ENCODE results near the gene ZCCHC24. TPM values are rescaled to one million over a fixed set of nuclear protein-coding genes. Genes with fewer than 3 reads are reported as not detected.

The ZCCHC24 gene
- total and polyA plus RNA-seq, 8 donors: 3.5 to 13.2 (median 7.3) TPM

DNA sequence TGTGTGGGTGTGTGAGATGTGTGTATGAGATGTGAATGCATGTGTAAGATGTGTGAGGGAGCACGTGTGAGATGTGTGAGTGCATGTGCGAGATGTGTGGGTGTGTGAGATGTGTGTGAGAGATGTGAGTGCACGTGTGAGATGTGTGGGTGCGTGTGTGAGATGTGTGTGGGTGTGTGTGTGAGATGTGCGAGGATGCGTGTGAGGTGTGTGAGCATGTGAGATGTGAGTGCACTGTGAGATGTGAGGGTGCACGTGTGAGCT is 67.1 kb downstream of the ZCCHC24 start:
- no peak overlapping the region for H3K4me3 ChIP-seq
- no peaks in the 10 kb centered on the region for H3K36me3 ChIP-seq
- H3K9me3 ChIP-seq: no peaks in the 10 kb centered on the region
- no peaks in the 10 kb centered on the region for H3K4me1 ChIP-seq
- no peak overlapping the region for H3K27ac ChIP-seq
- FAIRE-seq (no peak), ATAC-seq (no peak), DNase-seq (peak in 1 of 6 donors; percentile 13)
- TF ChIP-seq, protein P1, sequence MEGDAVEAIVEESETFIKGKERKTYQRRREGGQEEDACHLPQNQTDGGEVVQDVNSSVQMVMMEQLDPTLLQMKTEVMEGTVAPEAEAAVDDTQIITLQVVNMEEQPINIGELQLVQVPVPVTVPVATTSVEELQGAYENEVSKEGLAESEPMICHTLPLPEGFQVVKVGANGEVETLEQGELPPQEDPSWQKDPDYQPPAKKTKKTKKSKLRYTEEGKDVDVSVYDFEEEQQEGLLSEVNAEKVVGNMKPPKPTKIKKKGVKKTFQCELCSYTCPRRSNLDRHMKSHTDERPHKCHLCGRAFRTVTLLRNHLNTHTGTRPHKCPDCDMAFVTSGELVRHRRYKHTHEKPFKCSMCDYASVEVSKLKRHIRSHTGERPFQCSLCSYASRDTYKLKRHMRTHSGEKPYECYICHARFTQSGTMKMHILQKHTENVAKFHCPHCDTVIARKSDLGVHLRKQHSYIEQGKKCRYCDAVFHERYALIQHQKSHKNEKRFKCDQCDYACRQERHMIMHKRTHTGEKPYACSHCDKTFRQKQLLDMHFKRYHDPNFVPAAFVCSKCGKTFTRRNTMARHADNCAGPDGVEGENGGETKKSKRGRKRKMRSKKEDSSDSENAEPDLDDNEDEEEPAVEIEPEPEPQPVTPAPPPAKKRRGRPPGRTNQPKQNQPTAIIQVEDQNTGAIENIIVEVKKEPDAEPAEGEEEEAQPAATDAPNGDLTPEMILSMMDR (IDR thresholded peaks at IDR 0.05): no peak
- no peaks in the 10 kb centered on the region for H3K27me3 ChIP-seq
- intact Hi-C loops (cut with DNase I): loop anchor here in 2 of 3 donors (5.0 kb wide), 2 partner anchors 89 to 109 kb away; no protein-coding TSS in a partner anchor
- 81 to 94% methylated on average over 7 of the region's 7 CpGs for WGBS, 2 donors

DNA sequence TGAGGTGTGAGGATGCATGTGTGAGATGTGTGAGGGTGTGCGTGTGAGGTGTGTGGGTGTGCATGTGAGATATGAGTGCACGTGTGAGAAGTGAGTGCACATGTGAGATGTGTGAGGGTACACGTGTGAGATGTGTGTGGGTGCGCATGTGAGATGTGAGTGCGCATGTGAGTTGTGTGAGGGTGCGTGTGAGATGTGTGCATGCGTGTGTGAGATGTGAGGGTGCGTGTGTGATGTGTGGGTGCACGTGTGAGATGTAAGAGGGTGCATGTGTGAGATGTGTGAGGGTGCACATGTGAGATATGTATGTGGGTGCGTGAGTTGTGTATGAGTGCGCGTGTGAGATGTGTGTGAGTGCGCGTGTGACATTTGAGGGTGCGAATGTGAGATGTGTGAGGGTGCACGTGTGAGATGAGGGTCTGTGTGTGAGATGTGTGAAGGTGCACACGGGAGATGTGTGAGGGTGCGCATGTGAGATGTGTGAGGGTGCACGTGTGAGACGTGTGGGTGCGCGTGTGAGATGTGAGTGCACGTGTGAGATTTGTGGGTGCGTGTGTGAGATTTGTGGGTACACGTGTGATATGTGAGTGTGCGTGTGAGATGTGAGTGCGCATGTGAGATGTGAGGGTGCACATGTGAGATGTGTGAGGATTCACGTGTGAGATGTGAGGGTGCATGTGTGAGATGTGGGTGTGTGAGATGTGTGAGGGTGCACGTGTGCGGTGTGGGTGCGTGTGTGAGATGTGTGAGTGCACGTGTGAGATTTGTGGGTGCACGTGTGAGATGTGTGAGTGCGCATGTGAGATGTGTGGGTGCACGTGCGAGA is 67.7 kb downstream of the ZCCHC24 start:
- DNase-seq (no peak), ATAC-seq (no peak), FAIRE-seq (no peak)
- TF ChIP-seq, protein P1 (IDR thresholded peaks at IDR 0.05): no peak
- H3K27ac ChIP-seq: no peak overlapping the region
- H3K9me3 ChIP-seq: no peaks in the 10 kb centered on the region
- 85 to 90% methylated on average over 36 of the region's 36 CpGs for WGBS, 2 donors
- H3K27me3 ChIP-seq: no peaks in the 10 kb centered on the region
- H3K36me3 ChIP-seq: no peaks in the 10 kb centered on the region
- no peak overlapping the region for H3K4me3 ChIP-seq
- no peaks in the 10 kb centered on the region for H3K4me1 ChIP-seq
- intact Hi-C loops (cut with DNase I): loop anchor here in 2 of 3 donors (5.0 kb wide), 2 partner anchors 90 to 110 kb away; no protein-coding TSS in a partner anchor

DNA sequence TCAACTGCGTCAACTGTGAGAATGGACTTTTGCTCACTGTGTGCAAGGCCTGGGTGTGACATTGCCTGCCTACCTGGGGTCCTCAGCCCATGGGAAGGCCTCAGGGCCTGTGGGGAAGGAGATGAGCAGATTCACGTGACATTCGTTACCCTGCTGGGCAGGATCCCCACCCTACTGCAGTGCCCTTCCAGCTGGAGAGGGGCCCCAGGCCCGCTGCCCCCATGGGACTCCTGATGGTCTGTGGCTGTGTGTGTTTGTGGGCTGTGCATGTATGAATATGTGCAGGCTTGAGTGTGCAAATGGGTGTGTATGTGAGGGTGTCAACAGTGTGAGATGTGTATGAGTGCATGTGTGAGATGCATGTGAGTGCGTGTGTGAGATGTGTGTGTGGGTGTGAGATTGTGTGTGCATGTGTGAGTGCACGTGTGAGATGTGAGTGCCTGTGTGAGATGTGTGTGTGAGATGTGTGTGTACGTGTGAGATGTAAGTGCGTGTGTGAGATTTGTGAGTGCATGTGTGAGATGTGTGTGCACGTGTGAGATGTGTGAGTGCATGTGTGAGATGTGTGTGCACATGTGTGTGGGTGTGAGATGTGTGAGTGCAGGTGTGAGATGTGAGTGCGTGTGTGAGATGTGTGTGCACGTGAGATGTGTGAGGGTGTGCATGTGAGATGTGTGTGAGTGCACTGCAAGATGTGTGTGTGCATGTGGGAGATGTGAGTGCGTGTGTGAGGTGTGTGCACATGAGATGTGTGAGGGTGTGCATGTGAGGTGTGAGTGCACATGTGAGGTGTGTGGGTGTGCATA is 68.5 kb downstream of the ZCCHC24 start:
- TF ChIP-seq, protein P1 (IDR thresholded peaks at IDR 0.05): no peak
- intact Hi-C loops (cut with DNase I): loop anchor here in 2 of 3 donors (5.0 kb wide), 2 partner anchors 90 to 110 kb away; no protein-coding TSS in a partner anchor
- ATAC-seq (no peak), FAIRE-seq (no peak), DNase-seq (peak in 3 of 6 donors; percentile 6 to 39 (median 30))
- no peaks in the 10 kb centered on the region for H3K9me3 ChIP-seq
- 87 to 90% methylated on average over 12 of the region's 12 CpGs for WGBS, 2 donors
- H3K4me3 ChIP-seq: no peak overlapping the region
- H3K27ac ChIP-seq: no peak overlapping the region
- H3K4me1 ChIP-seq: no peaks in the 10 kb centered on the region
- no peaks in the 10 kb centered on the region for H3K36me3 ChIP-seq
- no peaks in the 10 kb centered on the region for H3K27me3 ChIP-seq

DNA sequence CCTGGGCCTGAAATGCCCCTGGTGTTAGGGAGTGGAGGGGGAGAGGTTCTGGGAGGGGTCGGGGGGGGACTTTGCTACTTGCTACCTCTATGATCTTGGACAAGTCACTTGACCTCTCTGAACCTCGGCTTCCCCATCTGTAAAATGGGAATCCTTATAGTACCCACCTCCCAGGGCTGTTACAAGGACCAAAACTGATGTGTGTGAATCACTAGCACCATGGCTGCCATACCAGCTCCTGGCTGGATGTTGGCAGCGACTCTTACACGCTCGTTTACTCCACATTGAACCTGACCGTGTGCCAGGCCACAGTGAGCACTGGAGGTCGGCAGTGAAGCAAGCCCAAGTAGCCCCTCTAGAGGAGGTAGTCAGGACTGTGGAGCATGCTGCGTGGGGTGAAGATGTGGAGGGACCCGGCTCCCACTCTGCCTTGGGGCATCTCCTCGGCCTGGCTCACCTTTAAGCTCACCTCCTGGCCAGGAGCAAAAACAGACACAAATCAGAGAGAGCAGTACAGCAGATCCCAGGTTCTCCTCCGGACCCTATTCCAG is 69.3 kb downstream of the ZCCHC24 start:
- intact Hi-C loops (cut with DNase I): loop anchor here in 2 of 3 donors (5.0 kb wide), 2 partner anchors 91 to 111 kb away; no protein-coding TSS in a partner anchor
- 82 to 83% methylated on average over 10 to 11 of the region's 11 CpGs for WGBS, 2 donors
- FAIRE-seq (no peak), DNase-seq (peak in 2 of 6 donors; percentile 7 to 25), ATAC-seq (no peak)
- no peaks in the 10 kb centered on the region for H3K4me1 ChIP-seq
- H3K36me3 ChIP-seq: no peaks in the 10 kb centered on the region
- no peaks in the 10 kb centered on the region for H3K9me3 ChIP-seq
- no peaks in the 10 kb centered on the region for H3K27me3 ChIP-seq
- H3K27ac ChIP-seq: no peak overlapping the region
- TF ChIP-seq, protein P1 (IDR thresholded peaks at IDR 0.05): no peak
- no peak overlapping the region for H3K4me3 ChIP-seq

Data from pancreas (tissue), 10 donors.